OCI-LY7 (cell line): ENCODE measurements around the gene BTAF1.

Source experiments
- CTCF ChIP-seq: fragments of 200-600 bp; sonication (generic); conservative IDR thresholded peaks from 2 replicates; pipeline ENCODE4 v1.5.1; 2014; ENCODE audit warnings: mild to moderate bottlenecking, antibody characterized with exemption, low read length, moderate library complexity, mixed read lengths
- EZH2phosphoT487 ChIP-seq: fragments of 200-600 bp; sonication (generic); IDR thresholded peaks from 2 replicates; pipeline ENCODE4 v1.6.1; 2018; ENCODE audit warnings: low read depth, borderline replicate concordance, mild to moderate bottlenecking, mixed run types, antibody characterized with exemption, low read length, moderate library complexity, mixed read lengths

GRCh38 chr10:91955114-91955513, 31.5 kb downstream of the BTAF1 start:
- TF ChIP-seq EZH2phosphoT487, result no peak
- TF ChIP-seq CTCF, result no peak
